Left colon (tissue), 2 donors: Measurements from ENCODE around the gene MERTK. TPM values are rescaled to one million over a fixed set of nuclear protein-coding genes. Genes with fewer than 3 reads are reported as not detected.

ENCODE experiments used
- ATAC-seq: fragments of 200-7000 bp; cut with Tn5 transposase; one replicate; pipeline ENCODE4 v1.9.1; 2020; ENCODE audit warnings: mild to moderate bottlenecking, moderate library complexity
- DNase-seq, 2 donors: peaks; one replicate each; pipeline ENCODE4 v3.0.0-alpha.2; 2020
- intact Hi-C, 2 donors: fragments of 100-400 bp; cut with DNase I in 1 of 2; cut with micrococcal nuclease in 1 of 2; formaldehyde crosslinking; loops; one replicate each; pipeline versions ENCODE4 v1.11.2 to v1.14.0; 2022; cut with DNase I, micrococcal nuclease
- total RNA-seq, 2 donors: library from RNA; stranded (reverse); fragmentation: NEBNext Ultra II Directional; extraction: Animal tissue kit (Norgen Biotek cat#: 25700); gene quantifications; one replicate each; pipeline ENCODE4 v1.2.1, GENCODE V29; 2021
- donor health status: DM: no; HTN: no; CAD: no.
- donor health status: DM: yes; HTN: yes; CAD: no.

Gene MERTK
- total RNA-seq, 2 donors from 2014 or later: 9.0 to 9.2 TPM

GRCh38 chr2:111966241-111966640, 67.8 kb downstream of the MERTK start:
- ATAC-seq: no peak

GRCh38 chr2:111967018-111967417, 68.6 kb downstream of the MERTK start:
- ATAC-seq: no peak
- intact Hi-C loops: no loop called here

More at GRCh38 chr2:111966241-111966640, 67.8 kb downstream of the MERTK start:
- no peak for DNase-seq
- intact Hi-C loops: no loop called here

GRCh38 chr2:111970453-111970852, 72.0 kb downstream of the MERTK start:
- ATAC-seq (no peak), DNase-seq (no peak)
- intact Hi-C loops: no loop called here

More at GRCh38 chr2:111967018-111967417, 68.6 kb downstream of the MERTK start:
- DNase-seq: no peak

- ATAC-seq (peak; percentile 79), DNase-seq (peak in 1 of 2 donors; percentile 27)
- intact Hi-C loops: no loop called here
Measured at GRCh38 chr2:111972955-111973565, 74.7 kb downstream of the MERTK start.

GRCh38 chr2:111973701-111974100, 75.3 kb downstream of the MERTK start:
- DNase-seq: no peak
- intact Hi-C loops: no loop called here
- ATAC-seq: no peak

- intact Hi-C loops: no loop called here
- DNase-seq (no peak), ATAC-seq (peak; percentile 15)
Measured at GRCh38 chr2:111975053-111975552, 76.7 kb downstream of the MERTK start.

- DNase-seq: no peak
- intact Hi-C loops: no loop called here
- ATAC-seq: no peak
Measured at GRCh38 chr2:111975819-111976218, 77.4 kb downstream of the MERTK start.

GRCh38 chr2:111977240-111977639, 78.8 kb downstream of the MERTK start:
- ATAC-seq (no peak), DNase-seq (no peak)
- intact Hi-C loops: no loop called here

- intact Hi-C loops: no loop called here
- ATAC-seq: no peak
Measured at GRCh38 chr2:111978452-111979170, 80.2 kb downstream of the MERTK start.

GRCh38 chr2:111981666-111982065, 83.3 kb downstream of the MERTK start:
- ATAC-seq (no peak), DNase-seq (no peak)
- intact Hi-C loops: no loop called here

More at GRCh38 chr2:111978452-111979170, 80.2 kb downstream of the MERTK start:
- no peak for DNase-seq

GRCh38 chr2:111982822-111983221, 84.4 kb downstream of the MERTK start:
- no peak for DNase-seq
- intact Hi-C loops: no loop called here
- ATAC-seq: no peak

- intact Hi-C loops: no loop called here
- ATAC-seq: no peak
- no peak for DNase-seq
Measured at GRCh38 chr2:111983478-111984212, 85.2 kb downstream of the MERTK start.

- intact Hi-C loops: no loop called here
- no peak for ATAC-seq
- no peak for DNase-seq
Measured at GRCh38 chr2:111984213-111984604, 85.8 kb downstream of the MERTK start.

GRCh38 chr2:111985514-111985913, 87.1 kb downstream of the MERTK start:
- ATAC-seq (no peak), DNase-seq (no peak)
- intact Hi-C loops: no loop called here

GRCh38 chr2:111986116-111986900, 87.9 kb downstream of the MERTK start:
- ATAC-seq (peak; percentile 39), DNase-seq (no peak)
- intact Hi-C loops: no loop called here

GRCh38 chr2:111990375-111990774, 92.0 kb downstream of the MERTK start:
- intact Hi-C loops: no loop called here
- ATAC-seq: no peak
- DNase-seq: no peak

- intact Hi-C loops: no loop called here
- ATAC-seq (no peak), DNase-seq (no peak)
Measured at GRCh38 chr2:111990856-111991255, 92.4 kb downstream of the MERTK start.

- intact Hi-C loops: no loop called here
- ATAC-seq (no peak), DNase-seq (peak in 1 of 2 donors; percentile 29)
Measured at GRCh38 chr2:111994042-111994441, 95.6 kb downstream of the MERTK start.

GRCh38 chr2:111995148-111995547, 96.7 kb downstream of the MERTK start:
- intact Hi-C loops: no loop called here
- peak; percentile 54 to 59 for DNase-seq
- peak; percentile 98 for ATAC-seq
